ENCODE measurements around the gene BBOF1. TPM values are rescaled to one million over a fixed set of nuclear protein-coding genes. Genes with fewer than 3 reads are reported as not detected.

BBOF1 gene
- total and polyA plus RNA-seq, 2 donors from 2014 or later = 7.6 to 14.6 TPM

- intact Hi-C loops (cut with DNase I) = no loop called here
- no peak for TF ChIP-seq CTCF (IDR thresholded peaks at IDR 0.05; ENCODE audit: borderline replicate concordance, extremely low read depth, insufficient read depth)
- FAIRE-seq = no peak
These were observed 4.8 kb upstream of the BBOF1 start for GRCh38 chr14:74014299-74014698.

GRCh38 chr14:74015176-74015575 lies 4.0 kb upstream of the BBOF1 start:
- Histone ChIP-seq H3K9ac (ENCODE audit: low read length in 3 of 3) (no peak overlapping the region), H3K4me1 (ENCODE audit: control insufficient read depth in 2 of 3, insufficient read depth in 2 of 3, low read depth in 1 of 3, low read length in 3 of 3) (peaks cover 0 to 4% (median 3%) of the 10 kb centered on the region in 3 donors), H3K36me3 (ENCODE audit: control insufficient read depth in 2 of 3, insufficient read depth in 3 of 3, low read length in 3 of 3) (peaks cover 0 to 5% (median 5%) of the 10 kb centered on the region in 3 donors), H3K4me3 (ENCODE audit: low read length in 3 of 3) (no peak overlapping the region), H3K9me3 (ENCODE audit: control insufficient read depth in 2 of 3, insufficient read depth in 1 of 3, low read length in 3 of 3) (no peaks in the 10 kb centered on the region), H3K27me3 (ENCODE audit: control insufficient read depth, insufficient read depth, low read length) (no peaks in the 10 kb centered on the region), H3K27ac (ENCODE audit: low read depth in 2 of 2, low read length in 2 of 2) (no peak overlapping the region)
- no peak for DNase-seq
- no peak for FAIRE-seq
- TF ChIP-seq CTCF (IDR thresholded peaks at IDR 0.05; ENCODE audit: borderline replicate concordance, extremely low read depth, insufficient read depth) = no peak
- intact Hi-C loops (cut with DNase I) = no loop called here

More at GRCh38 chr14:74014299-74014698, 4.8 kb upstream of the BBOF1 start:
- Histone ChIP-seq H3K9ac (ENCODE audit: low read length in 3 of 3) (no peak overlapping the region), H3K27me3 (ENCODE audit: control insufficient read depth, insufficient read depth, low read length) (no peaks in the 10 kb centered on the region), H3K27ac (ENCODE audit: low read depth in 2 of 2, low read length in 2 of 2) (no peak overlapping the region), H3K9me3 (ENCODE audit: control insufficient read depth in 2 of 3, insufficient read depth in 1 of 3, low read length in 3 of 3) (no peaks in the 10 kb centered on the region), H3K36me3 (ENCODE audit: control insufficient read depth in 2 of 3, insufficient read depth in 3 of 3, low read length in 3 of 3) (peaks cover 0 to 5% (median 5%) of the 10 kb centered on the region in 3 donors), H3K4me1 (ENCODE audit: control insufficient read depth in 2 of 3, insufficient read depth in 2 of 3, low read depth in 1 of 3, low read length in 3 of 3) (peaks cover 0 to 4% (median 0%) of the 10 kb centered on the region in 3 donors), H3K4me3 (ENCODE audit: low read length in 3 of 3) (no peak overlapping the region)
- peak in 2 of 5 donors; percentile 12 to 22 for DNase-seq

- DNase-seq = no peak
- no peak for TF ChIP-seq CTCF (IDR thresholded peaks at IDR 0.05; ENCODE audit: borderline replicate concordance, extremely low read depth, insufficient read depth)
- no peak overlapping the region for H3K4me3 ChIP-seq (ENCODE audit: low read length in 3 of 3)
- intact Hi-C loops (cut with DNase I) = no loop called here
- H3K27ac ChIP-seq (ENCODE audit: low read depth in 2 of 2, low read length in 2 of 2) = no peak overlapping the region
- FAIRE-seq = no peak
- H3K27me3 ChIP-seq (ENCODE audit: control insufficient read depth, insufficient read depth, low read length) = no peaks in the 10 kb centered on the region
- peaks cover 0 to 4% (median 3%) of the 10 kb centered on the region in 3 donors for H3K4me1 ChIP-seq (ENCODE audit: control insufficient read depth in 2 of 3, insufficient read depth in 2 of 3, low read depth in 1 of 3, low read length in 3 of 3)
- peaks cover 0 to 5% (median 5%) of the 10 kb centered on the region in 3 donors for H3K36me3 ChIP-seq (ENCODE audit: control insufficient read depth in 2 of 3, insufficient read depth in 3 of 3, low read length in 3 of 3)
- no peaks in the 10 kb centered on the region for H3K9me3 ChIP-seq (ENCODE audit: control insufficient read depth in 2 of 3, insufficient read depth in 1 of 3, low read length in 3 of 3)
- no peak overlapping the region for H3K9ac ChIP-seq (ENCODE audit: low read length in 3 of 3)
These were observed 3.2 kb upstream of the BBOF1 start for GRCh38 chr14:74015963-74016362.

- no peak for TF ChIP-seq CTCF (IDR thresholded peaks at IDR 0.05; ENCODE audit: borderline replicate concordance, extremely low read depth, insufficient read depth)
- DNase-seq (peak in 1 of 5 donors; percentile 77), FAIRE-seq (no peak)
- no peaks in the 10 kb centered on the region for H3K9me3 ChIP-seq (ENCODE audit: control insufficient read depth in 2 of 3, insufficient read depth in 1 of 3, low read length in 3 of 3)
- intact Hi-C loops (cut with DNase I) = no loop called here
- peak overlapping the region; percentile 22 to 91 (median 85) for H3K9ac ChIP-seq (ENCODE audit: low read length in 3 of 3)
- H3K36me3 ChIP-seq (ENCODE audit: control insufficient read depth in 2 of 3, insufficient read depth in 3 of 3, low read length in 3 of 3) = no peaks in the 10 kb centered on the region
- peaks cover 0 to 4% (median 3%) of the 10 kb centered on the region in 3 donors for H3K4me1 ChIP-seq (ENCODE audit: control insufficient read depth in 2 of 3, insufficient read depth in 2 of 3, low read depth in 1 of 3, low read length in 3 of 3)
- H3K4me3 ChIP-seq (ENCODE audit: low read length in 3 of 3) = peak overlapping the region; percentile 80 to 85 (median 81)
- no peaks in the 10 kb centered on the region for H3K27me3 ChIP-seq (ENCODE audit: control insufficient read depth, insufficient read depth, low read length)
- H3K27ac ChIP-seq (ENCODE audit: low read depth in 2 of 2, low read length in 2 of 2) = peak overlapping the region; percentile 97 to 99
These were observed 969 bp upstream of the BBOF1 start for GRCh38 chr14:74018174-74018585.
